ENCODE data around the gene CBARP. TPM values are rescaled to one million over a fixed set of nuclear protein-coding genes. Genes with fewer than 3 reads are reported as not detected.
A peak's percentile ranks its signal among the peaks of the same experiment; 100 is the strongest.

Gene CBARP
- total and polyA plus RNA-seq, 2 of the 13 experiments (the other 11 are each of a cell fraction or from before 2014, with no cell fraction given) = 1.2 to 1.4 TPM

DNA sequence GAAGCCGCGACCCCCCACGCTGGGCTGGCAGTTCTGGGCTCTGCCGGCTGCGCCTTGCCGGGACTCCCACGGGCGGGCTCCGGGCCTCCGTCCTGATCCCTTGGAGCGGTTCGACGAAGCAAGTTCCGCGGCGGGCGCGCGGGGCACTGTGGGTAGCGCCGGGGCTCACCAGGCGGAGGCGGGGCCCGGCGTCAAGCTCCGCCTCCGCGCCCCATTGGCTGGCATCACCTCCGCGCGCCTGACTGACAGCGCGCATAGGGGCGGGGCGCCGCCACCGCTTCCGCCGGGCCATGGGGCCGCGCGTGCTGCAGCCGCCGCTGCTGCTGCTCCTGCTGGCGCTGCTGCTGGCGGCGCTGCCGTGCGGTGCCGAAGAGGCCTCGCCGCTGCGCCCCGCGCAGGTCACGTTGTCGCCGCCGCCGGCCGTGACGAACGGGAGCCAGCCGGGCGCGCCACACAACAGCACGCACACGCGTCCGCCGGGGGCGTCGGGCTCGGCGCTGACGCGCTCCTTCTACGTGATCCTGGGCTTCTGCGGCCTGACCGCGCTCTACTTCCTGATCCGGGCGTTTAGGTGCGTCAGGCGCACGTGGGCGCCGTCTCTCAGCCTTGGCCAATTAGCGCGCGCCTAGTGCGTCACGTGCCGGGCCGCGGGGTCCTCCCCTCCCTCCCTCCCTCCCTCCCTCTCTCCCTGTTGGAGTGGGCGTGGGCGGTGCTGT lies 37.6 kb upstream of the CBARP start, which contains the start of gene FAM174C (continued):
- TF ChIP-seq, protein P1, sequence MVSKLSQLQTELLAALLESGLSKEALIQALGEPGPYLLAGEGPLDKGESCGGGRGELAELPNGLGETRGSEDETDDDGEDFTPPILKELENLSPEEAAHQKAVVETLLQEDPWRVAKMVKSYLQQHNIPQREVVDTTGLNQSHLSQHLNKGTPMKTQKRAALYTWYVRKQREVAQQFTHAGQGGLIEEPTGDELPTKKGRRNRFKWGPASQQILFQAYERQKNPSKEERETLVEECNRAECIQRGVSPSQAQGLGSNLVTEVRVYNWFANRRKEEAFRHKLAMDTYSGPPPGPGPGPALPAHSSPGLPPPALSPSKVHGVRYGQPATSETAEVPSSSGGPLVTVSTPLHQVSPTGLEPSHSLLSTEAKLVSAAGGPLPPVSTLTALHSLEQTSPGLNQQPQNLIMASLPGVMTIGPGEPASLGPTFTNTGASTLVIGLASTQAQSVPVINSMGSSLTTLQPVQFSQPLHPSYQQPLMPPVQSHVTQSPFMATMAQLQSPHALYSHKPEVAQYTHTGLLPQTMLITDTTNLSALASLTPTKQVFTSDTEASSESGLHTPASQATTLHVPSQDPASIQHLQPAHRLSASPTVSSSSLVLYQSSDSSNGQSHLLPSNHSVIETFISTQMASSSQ (IDR thresholded peaks at IDR 0.05; ENCODE audit: low read depth) = no peak
- TF ChIP-seq, protein P1 (CRISPR knock-in tag; IDR thresholded peaks at IDR 0.05; ENCODE audit: borderline replicate concordance) = peak; percentile 8; the same call in 1 of the 2 replicates
- TF ChIP-seq ZNF816 (CRISPR knock-in tag; IDR thresholded peaks at IDR 0.05; ENCODE audit: borderline replicate concordance) (peak; percentile 73; the same call in 1 of the 2 replicates), ZNF354B (CRISPR knock-in tag; IDR thresholded peaks at IDR 0.05) (peak; percentile 53; the same call in 1 of the 2 replicates), MTF1 (CRISPR knock-in tag; IDR thresholded peaks at IDR 0.05) (no peak), FOXO1 (CRISPR knock-in tag; IDR thresholded peaks at IDR 0.05) (no peak), SNAPC2 (CRISPR knock-in tag; IDR thresholded peaks at IDR 0.05) (0 out of 2 replicates have a peak, but pooled peaks have one; percentile 26), AGO1 (IDR thresholded peaks at IDR 0.05; ENCODE audit: low read depth, low read length, poor library complexity, severe bottlenecking) (peak; percentile 99), BORCS8-MEF2B (CRISPR knock-in tag; IDR thresholded peaks at IDR 0.05) (peak; percentile 78), KDM3A (CRISPR knock-in tag; IDR thresholded peaks at IDR 0.05; ENCODE audit: low read depth) (no peak), ZNF703 (CRISPR knock-in tag; IDR thresholded peaks at IDR 0.05; ENCODE audit: borderline replicate concordance) (no peak; the same call in 1 of the 2 replicates), SRSF1 (optimal IDR thresholded peaks at IDR 0.05; ENCODE audit: low read depth, low read length) (peak; percentile 14), ZNF30 (CRISPR knock-in tag; IDR thresholded peaks at IDR 0.05) (no peak), ZNF136 (CRISPR knock-in tag; IDR thresholded peaks at IDR 0.05; ENCODE audit: low read depth) (no peak), THAP11 (CRISPR knock-in tag; IDR thresholded peaks at IDR 0.05) (peak; percentile 89), ZFAT (CRISPR knock-in tag; conservative IDR thresholded peaks at IDR 0.05) (no peak), ZNF24 (IDR thresholded peaks at IDR 0.05) (0 out of 2 replicates have a peak, but pooled peaks have one; percentile 19), RBFOX2 (IDR thresholded peaks at IDR 0.05; ENCODE audit: low read depth, low read length) (peak; percentile 95)
- TF ChIP-seq, protein P2, sequence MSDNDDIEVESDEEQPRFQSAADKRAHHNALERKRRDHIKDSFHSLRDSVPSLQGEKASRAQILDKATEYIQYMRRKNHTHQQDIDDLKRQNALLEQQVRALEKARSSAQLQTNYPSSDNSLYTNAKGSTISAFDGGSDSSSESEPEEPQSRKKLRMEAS (IDR thresholded peaks at IDR 0.05) = peak; percentile 91
- TF ChIP-seq, protein P3, sequence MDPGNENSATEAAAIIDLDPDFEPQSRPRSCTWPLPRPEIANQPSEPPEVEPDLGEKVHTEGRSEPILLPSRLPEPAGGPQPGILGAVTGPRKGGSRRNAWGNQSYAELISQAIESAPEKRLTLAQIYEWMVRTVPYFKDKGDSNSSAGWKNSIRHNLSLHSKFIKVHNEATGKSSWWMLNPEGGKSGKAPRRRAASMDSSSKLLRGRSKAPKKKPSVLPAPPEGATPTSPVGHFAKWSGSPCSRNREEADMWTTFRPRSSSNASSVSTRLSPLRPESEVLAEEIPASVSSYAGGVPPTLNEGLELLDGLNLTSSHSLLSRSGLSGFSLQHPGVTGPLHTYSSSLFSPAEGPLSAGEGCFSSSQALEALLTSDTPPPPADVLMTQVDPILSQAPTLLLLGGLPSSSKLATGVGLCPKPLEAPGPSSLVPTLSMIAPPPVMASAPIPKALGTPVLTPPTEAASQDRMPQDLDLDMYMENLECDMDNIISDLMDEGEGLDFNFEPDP (CRISPR knock-in tag; conservative IDR thresholded peaks at IDR 0.05) = no peak
- TF ChIP-seq, protein P4, sequence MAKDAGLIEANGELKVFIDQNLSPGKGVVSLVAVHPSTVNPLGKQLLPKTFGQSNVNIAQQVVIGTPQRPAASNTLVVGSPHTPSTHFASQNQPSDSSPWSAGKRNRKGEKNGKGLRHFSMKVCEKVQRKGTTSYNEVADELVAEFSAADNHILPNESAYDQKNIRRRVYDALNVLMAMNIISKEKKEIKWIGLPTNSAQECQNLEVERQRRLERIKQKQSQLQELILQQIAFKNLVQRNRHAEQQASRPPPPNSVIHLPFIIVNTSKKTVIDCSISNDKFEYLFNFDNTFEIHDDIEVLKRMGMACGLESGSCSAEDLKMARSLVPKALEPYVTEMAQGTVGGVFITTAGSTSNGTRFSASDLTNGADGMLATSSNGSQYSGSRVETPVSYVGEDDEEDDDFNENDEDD (CRISPR knock-in tag; IDR thresholded peaks at IDR 0.05; ENCODE audit: borderline replicate concordance) = peak; percentile 71; the same call in 1 of the 2 replicates
- TF ChIP-seq, protein P5, sequence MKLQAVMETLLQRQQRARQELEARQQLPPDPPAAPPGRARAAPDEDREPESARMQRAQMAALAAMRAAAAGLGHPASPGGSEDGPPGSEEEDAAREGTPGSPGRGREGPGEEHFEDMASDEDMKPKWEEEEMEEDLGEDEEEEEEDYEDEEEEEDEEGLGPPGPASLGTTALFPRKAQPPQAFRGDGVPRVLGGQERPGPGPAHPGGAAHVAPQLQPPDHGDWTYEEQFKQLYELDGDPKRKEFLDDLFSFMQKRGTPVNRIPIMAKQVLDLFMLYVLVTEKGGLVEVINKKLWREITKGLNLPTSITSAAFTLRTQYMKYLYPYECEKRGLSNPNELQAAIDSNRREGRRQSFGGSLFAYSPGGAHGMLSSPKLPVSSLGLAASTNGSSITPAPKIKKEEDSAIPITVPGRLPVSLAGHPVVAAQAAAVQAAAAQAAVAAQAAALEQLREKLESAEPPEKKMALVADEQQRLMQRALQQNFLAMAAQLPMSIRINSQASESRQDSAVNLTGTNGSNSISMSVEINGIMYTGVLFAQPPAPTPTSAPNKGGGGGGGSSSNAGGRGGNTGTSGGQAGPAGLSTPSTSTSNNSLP (IDR thresholded peaks at IDR 0.05; ENCODE audit: low read depth, low read length) = no peak
